Liver (tissue), 9 donors: ENCODE measurements around the gene APPL2. TPM values are rescaled to one million over a fixed set of nuclear protein-coding genes. Genes with fewer than 3 reads are reported as not detected.
A peak's percentile ranks its signal among the peaks of the same experiment; 100 is the strongest.

ENCODE experiments used
- DNase-seq: peaks from one replicate; pipeline ENCODE4 v3.0.0-alpha.2; 2017; ENCODE audit warnings: low spot score
- H3K27ac ChIP-seq, 2 donors: one replicate each; pipeline ENCODE4 v1.7.0; 2013; ENCODE audit warnings: inconsistent platforms in 2 of 2, low read length in 2 of 2, control low read depth in 1 of 2, low read depth in 1 of 2, mild to moderate bottlenecking in 1 of 2
- H3K27me3 ChIP-seq, 4 donors: one replicate each; pipeline versions ENCODE4 v1.6.1 to v1.7.0; 2013; ENCODE audit warnings: low read length in 3 of 4, inconsistent platforms in 1 of 4, mild to moderate bottlenecking in 1 of 4, moderate library complexity in 1 of 4; ENCODE audit not compliant: control insufficient read depth in 4 of 4, insufficient read depth in 4 of 4
- H3K36me3 ChIP-seq, 4 donors: one replicate each; pipeline versions ENCODE4 v1.6.1 to v1.7.0; 2013; ENCODE audit warnings: low read length in 3 of 4, mild to moderate bottlenecking in 3 of 4, low read depth in 1 of 4, moderate library complexity in 1 of 4; ENCODE audit not compliant: control insufficient read depth in 4 of 4, insufficient read depth in 3 of 4
- H3K4me1 ChIP-seq, 4 donors: one replicate each; pipeline versions ENCODE4 v1.6.1 to v1.7.0; 2013; ENCODE audit warnings: low read length in 3 of 4, mild to moderate bottlenecking in 3 of 4, moderate library complexity in 1 of 4; ENCODE audit not compliant: control insufficient read depth in 4 of 4, insufficient read depth in 4 of 4
- H3K4me3 ChIP-seq, 3 donors: one replicate each; pipeline versions ENCODE4 v1.6.1 to v1.7.0; 2013; ENCODE audit warnings: low read length in 3 of 3, control low read depth in 1 of 3, low read depth in 1 of 3, mild to moderate bottlenecking in 1 of 3
- H3K9ac ChIP-seq, 2 donors: one replicate each; pipeline ENCODE4 v1.7.0; 2013; ENCODE audit warnings: low read length in 2 of 2, mild to moderate bottlenecking in 2 of 2, moderate library complexity in 2 of 2, control low read depth in 1 of 2, low read depth in 1 of 2
- H3K9me3 ChIP-seq, 4 donors: one replicate each; pipeline versions ENCODE4 v1.6.1 to v1.7.0; 2013; ENCODE audit warnings: low read length in 3 of 4; ENCODE audit not compliant: control insufficient read depth in 4 of 4
- ATF3 ChIP-seq: IDR thresholded peaks from 2 replicates; pipeline ENCODE4 v1.6.1; 2016; ENCODE audit warnings: antibody characterized with exemption
- CTCF ChIP-seq: fragments of 150-350 bp; IDR thresholded peaks from 2 replicates; pipeline ENCODE4 v1.5.1; 2017; ENCODE audit warnings: improper control_type of control experiment, low read depth, low read length; ENCODE audit not compliant: missing input control
- EGR1 ChIP-seq, 2 donors: IDR thresholded peaks; 2 replicates each; pipeline ENCODE4 v1.6.1; 2016 to 2018; ENCODE audit warnings: antibody characterized with exemption in 2 of 2, low read depth in 2 of 2
- FOXA1 ChIP-seq: IDR thresholded peaks from 2 replicates; pipeline ENCODE4 v1.6.1; 2016; ENCODE audit warnings: antibody characterized with exemption
- FOXA2 ChIP-seq: IDR thresholded peaks from 2 replicates; pipeline ENCODE4 v1.6.1; 2016; ENCODE audit warnings: antibody characterized with exemption
- HNF4A ChIP-seq, 2 donors: conservative IDR thresholded peaks; 2 replicates each; pipeline ENCODE4 v1.6.1; 2016; ENCODE audit warnings: antibody characterized with exemption in 2 of 2, mild to moderate bottlenecking in 2 of 2
- HNF4G ChIP-seq: IDR thresholded peaks from 2 replicates; pipeline ENCODE4 v1.6.1; 2016; ENCODE audit warnings: antibody characterized with exemption
- JUND ChIP-seq, 2 donors: IDR thresholded peaks; 2 replicates each; pipeline ENCODE4 v1.6.1; 2016; ENCODE audit warnings: antibody characterized with exemption in 2 of 2
- MAX ChIP-seq: IDR thresholded peaks from 2 replicates; pipeline ENCODE4 v1.6.1; 2016; ENCODE audit warnings: antibody characterized with exemption
- NR2F2 ChIP-seq: IDR thresholded peaks from 2 replicates; pipeline ENCODE4 v1.6.1; 2016; ENCODE audit warnings: antibody characterized with exemption
- RAD21 ChIP-seq, 2 donors: IDR thresholded peaks; 2 replicates each; pipeline ENCODE4 v1.6.1; 2016; ENCODE audit warnings: antibody characterized with exemption in 2 of 2, mild to moderate bottlenecking in 2 of 2
- REST ChIP-seq: IDR thresholded peaks from 2 replicates; pipeline ENCODE4 v1.6.1; 2016; ENCODE audit warnings: antibody characterized with exemption, mild to moderate bottlenecking
- RXRA ChIP-seq, 2 donors: IDR thresholded peaks; 2 replicates each; pipeline ENCODE4 v1.6.1; 2017 to 2018; ENCODE audit warnings: antibody characterized with exemption in 2 of 2, mild to moderate bottlenecking in 1 of 2
- SP1 ChIP-seq: IDR thresholded peaks from 2 replicates; pipeline ENCODE4 v1.6.1; 2018; ENCODE audit warnings: antibody characterized with exemption, mild to moderate bottlenecking
- TAF1 ChIP-seq: conservative IDR thresholded peaks from 2 replicates; pipeline ENCODE4 v1.6.1; 2016; ENCODE audit warnings: antibody characterized with exemption, mild to moderate bottlenecking
- YY1 ChIP-seq: IDR thresholded peaks from 2 replicates; pipeline ENCODE4 v1.6.1; 2016; ENCODE audit warnings: antibody characterized with exemption, mild to moderate bottlenecking
- ZBTB33 ChIP-seq: IDR thresholded peaks from 2 replicates; pipeline ENCODE4 v1.6.1; 2016; ENCODE audit warnings: antibody characterized with exemption
- WGBS: extraction: QIAGEN DNeasy Blood & Tissue Kit; methylation state at CpG from one replicate; pipeline ENCODE4 v1.1.7; 2013; 5-methylcytosine and 5-hydroxymethylcytosine counted together
- polyA plus RNA-seq, 2 donors: library from polyadenylated mRNA; stranded (reverse) in 1 of 2; unstranded in 1 of 2; fragments of 200-250 nt in 1 of 2; fragments of >200 nt in 1 of 2; fragmentation: Nextera tagmentation in 1 of 2; extraction: Ambion mirVana in 1 of 2; gene quantifications; one replicate each; pipeline versions ENCODE4 v1.2.1 to v1.2.3, GENCODE V29; 2013 to 2015
- total RNA-seq, 2 donors: library from RNA; depleted of rRNA; stranded (reverse); fragments of >200 nt; gene quantifications; one replicate each; pipeline ENCODE4 v1.2.3, GENCODE V29; 2014
- donor health status: healthy.
- donor health status: healthy.
- donor health status: healthy.
- donor health status: healthy.
- donor health status: healthy.

Gene APPL2
- total and polyA plus RNA-seq, 4 donors: 7.1 to 21.2 (median 12.7) TPM

GRCh38 chr12:105227879-105228278 is 8.1 kb downstream of the APPL2 start:
- DNase-seq: no peak
- Histone ChIP-seq H3K4me3 (no peak overlapping the region), H3K9me3 (no peaks in the 10 kb centered on the region), H3K27me3 (no peaks in the 10 kb centered on the region), H3K4me1 (peaks cover 0 to 2% (median under 1%) of the 10 kb centered on the region in 4 donors), H3K27ac (no peak overlapping the region), H3K36me3 (peaks cover 0 to 9% (median 7%) of the 10 kb centered on the region in 4 donors), H3K9ac (no peak overlapping the region)
- no peak for TF ChIP-seq HNF4A (conservative IDR thresholded peaks at IDR 0.05)
- no peak for TF ChIP-seq RAD21 (IDR thresholded peaks at IDR 0.05)
- no peak for TF ChIP-seq SP1
- no peak for TF ChIP-seq JUND (IDR thresholded peaks at IDR 0.05)
- no peak for TF ChIP-seq RXRA (IDR thresholded peaks at IDR 0.05)
- TF ChIP-seq ATF3: no peak
- TF ChIP-seq HNF4G: no peak
- TF ChIP-seq CTCF: no peak
- TF ChIP-seq EGR1 (IDR thresholded peaks at IDR 0.05; ENCODE audit: low read depth in 2 of 2): no peak
- TF ChIP-seq ZBTB33: no peak
- 95% methylated on average over 3 of the region's 3 CpGs for WGBS

GRCh38 chr12:105226219-105226618 is 9.8 kb downstream of the APPL2 start:
- H3K27me3 ChIP-seq: no peaks in the 10 kb centered on the region
- H3K4me1 ChIP-seq: peaks cover 0 to 1% (median 0%) of the 10 kb centered on the region in 4 donors
- H3K4me3 ChIP-seq: no peak overlapping the region
- WGBS: 67% methylated on average over 8 of the region's 8 CpGs
- peaks cover 5 to 10% (median 9%) of the 10 kb centered on the region in 4 donors for H3K36me3 ChIP-seq
- DNase-seq: no peak
- H3K9me3 ChIP-seq: no peaks in the 10 kb centered on the region
- H3K27ac ChIP-seq: peak overlapping the region in 1 of 2 donors; percentile 33
- peak in 1 of 2 donors; percentile 28 for TF ChIP-seq RXRA (IDR thresholded peaks at IDR 0.05)
- TF ChIP-seq RAD21 (IDR thresholded peaks at IDR 0.05): peak in 1 of 2 donors; percentile 32
- peak; percentile 45 for TF ChIP-seq MAX
- TF ChIP-seq JUND (IDR thresholded peaks at IDR 0.05): peak in 1 of 2 donors; percentile 27
- TF ChIP-seq FOXA1: no peak
- TF ChIP-seq YY1: peak; percentile 33
- peak overlapping the region in 1 of 2 donors; percentile 12 for H3K9ac ChIP-seq

- no peak overlapping the region for H3K4me3 ChIP-seq
- no peak for DNase-seq
- no peak overlapping the region for H3K27ac ChIP-seq
- H3K9ac ChIP-seq: no peak overlapping the region
- peaks cover 0 to 1% (median 0%) of the 10 kb centered on the region in 4 donors for H3K4me1 ChIP-seq
- H3K9me3 ChIP-seq: no peaks in the 10 kb centered on the region
- peaks cover 5 to 10% (median 8%) of the 10 kb centered on the region in 4 donors for H3K36me3 ChIP-seq
- 76% methylated on average over 5 of the region's 5 CpGs for WGBS
- no peaks in the 10 kb centered on the region for H3K27me3 ChIP-seq
- TF ChIP-seq ATF3: no peak
- TF ChIP-seq NR2F2: no peak
- no peak for TF ChIP-seq FOXA1
- no peak for TF ChIP-seq RAD21 (IDR thresholded peaks at IDR 0.05)
- TF ChIP-seq HNF4A (conservative IDR thresholded peaks at IDR 0.05): no peak
- no peak for TF ChIP-seq FOXA2
- no peak for TF ChIP-seq JUND (IDR thresholded peaks at IDR 0.05)
- no peak for TF ChIP-seq TAF1
- no peak for TF ChIP-seq HNF4G
- no peak for TF ChIP-seq REST
- TF ChIP-seq MAX: no peak
These were observed 10.4 kb downstream of the APPL2 start for GRCh38 chr12:105225505-105226015.
